ENCODE data around the gene PLPP1. TPM values are rescaled to one million over a fixed set of nuclear protein-coding genes. Genes with fewer than 3 reads are reported as not detected.

PLPP1 gene
- polyA plus RNA-seq, 1 of the 3 experiments (the other 2 are of a cell fraction) = 32.8 TPM

DNA sequence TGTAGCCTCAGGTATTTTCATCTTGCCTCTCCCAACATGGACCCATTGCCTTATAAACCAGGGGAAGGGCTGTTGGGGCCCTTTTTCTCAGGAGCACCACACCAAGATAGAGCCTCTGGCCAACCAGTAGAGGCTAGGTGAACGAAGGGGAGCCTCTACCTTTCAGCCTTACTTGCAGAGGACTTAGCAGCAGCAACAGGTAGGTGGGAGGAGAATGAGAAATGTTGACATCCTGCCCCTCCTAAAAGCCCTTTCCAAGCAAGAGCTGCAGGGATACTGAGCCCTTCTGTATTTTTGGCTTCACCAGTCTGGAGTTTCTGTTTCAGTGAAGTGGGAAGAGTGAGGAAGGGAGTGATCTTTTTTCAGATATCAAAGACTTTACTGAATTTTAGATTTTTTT is 149.5 kb downstream of the PLPP1 start:
- 86% methylated on average over 1 of the region's 1 CpG for WGBS (ENCODE audit: low lambda C conversion rate)
- H3F3A ChIP-seq (replicated peaks; ENCODE audit: insufficient read depth) = peaks cover 20% of the 10 kb centered on the region
- no peak for DNase-seq
- no peaks in the 10 kb centered on the region for H3K27me3 ChIP-seq (ENCODE audit: insufficient read depth)
- H3K9me2 ChIP-seq = peaks cover 4% of the 10 kb centered on the region; the same call in 1 of the 2 replicates
- H3K4me2 ChIP-seq = no peak overlapping the region
- no peaks in the 10 kb centered on the region for H4K20me1 ChIP-seq (ENCODE audit: insufficient read depth)
- H3K4me3 ChIP-seq (ENCODE audit: low read depth in 2 of 2, low read length in 1 of 2) = no peak overlapping the region
- H3K36me3 ChIP-seq (replicated peaks in 1 of 2; ENCODE audit: control insufficient read depth in 1 of 2, insufficient read depth in 2 of 2, low read length in 1 of 2) = peaks cover 62 to 78% of the 10 kb centered on the region in 2 experiments
- H3K9me3 ChIP-seq = peaks cover 9% of the 10 kb centered on the region; the same call in 1 of the 2 replicates
- H2AFZ ChIP-seq (ENCODE audit: low read depth) = no peak overlapping the region
- POLR2A ChIA-PET = no interaction called here
- CTCF ChIA-PET = interaction anchor here (1.8 kb wide), 1 partner anchor 306 kb away, joined by 6 read pairs; no protein-coding TSS in a partner anchor
- TF ChIP-seq GATA2 (CRISPR knock-in tag; IDR thresholded peaks at IDR 0.05) = no peak
- no peak for TF ChIP-seq EZH2phosphoT487 (IDR thresholded peaks at IDR 0.05; ENCODE audit: borderline replicate concordance, low read depth)
- TF ChIP-seq RXRA (IDR thresholded peaks at IDR 0.05; ENCODE audit: borderline replicate concordance, low read depth) = no peak
- TF ChIP-seq FOXM1 (IDR thresholded peaks at IDR 0.05; ENCODE audit: low read depth) = no peak
- no peak for TF ChIP-seq GABPA (IDR thresholded peaks at IDR 0.05; ENCODE audit: low read depth)
- no peak for TF ChIP-seq TEAD4 (IDR thresholded peaks at IDR 0.05; ENCODE audit: borderline replicate concordance, insufficient read depth)
- no peak for TF ChIP-seq TCF12 (IDR thresholded peaks at IDR 0.05)
- TF ChIP-seq FOSL2 (IDR thresholded peaks at IDR 0.05; ENCODE audit: borderline replicate concordance, low read depth) = no peak
- peaks cover 7% of the 10 kb centered on the region; the same call in 1 of the 2 replicates for H3K79me2 ChIP-seq (ENCODE audit: insufficient read depth)
- no peak overlapping the region for H3K9ac ChIP-seq
- no peaks in the 10 kb centered on the region; a peak in 1 of 4 replicates for H3K4me1 ChIP-seq (ENCODE audit: control insufficient read depth in 1 of 2, insufficient read depth in 2 of 2, low read depth in 1 of 2, low read length in 1 of 2)
- H3K27ac ChIP-seq (ENCODE audit: low read depth in 2 of 2, low read length in 1 of 2) = no peak overlapping the region

- Histone ChIP-seq H3K4me2 (no peak overlapping the region), H3K4me3 (ENCODE audit: low read depth in 2 of 2, low read length in 1 of 2) (no peak overlapping the region), H3K36me3 (replicated peaks in 1 of 2; ENCODE audit: control insufficient read depth in 1 of 2, insufficient read depth in 2 of 2, low read length in 1 of 2) (peaks cover 57 to 80% of the 10 kb centered on the region in 2 experiments), H3K27ac (ENCODE audit: low read depth in 2 of 2, low read length in 1 of 2) (no peak overlapping the region), H3F3A (replicated peaks; ENCODE audit: insufficient read depth) (peaks cover 20% of the 10 kb centered on the region), H3K9me3 (peaks cover 9% of the 10 kb centered on the region; the same call in 1 of the 2 replicates), H3K9ac (no peak overlapping the region), H3K79me2 (ENCODE audit: insufficient read depth) (peaks cover 7% of the 10 kb centered on the region; the same call in 1 of the 2 replicates), H2AFZ (ENCODE audit: low read depth) (no peak overlapping the region), H4K20me1 (ENCODE audit: insufficient read depth) (no peaks in the 10 kb centered on the region), H3K9me2 (peaks cover 4% of the 10 kb centered on the region; the same call in 1 of the 2 replicates), H3K4me1 (ENCODE audit: control insufficient read depth in 1 of 2, insufficient read depth in 2 of 2, low read depth in 1 of 2, low read length in 1 of 2) (no peaks in the 10 kb centered on the region), H3K27me3 (ENCODE audit: insufficient read depth) (no peaks in the 10 kb centered on the region)
- 77% methylated on average over 2 of the region's 2 CpGs for WGBS (ENCODE audit: low lambda C conversion rate)
- ChIA-PET CTCF (no interaction called here), POLR2A (no interaction called here)
- no peak for DNase-seq
- TF ChIP-seq, protein P1, sequence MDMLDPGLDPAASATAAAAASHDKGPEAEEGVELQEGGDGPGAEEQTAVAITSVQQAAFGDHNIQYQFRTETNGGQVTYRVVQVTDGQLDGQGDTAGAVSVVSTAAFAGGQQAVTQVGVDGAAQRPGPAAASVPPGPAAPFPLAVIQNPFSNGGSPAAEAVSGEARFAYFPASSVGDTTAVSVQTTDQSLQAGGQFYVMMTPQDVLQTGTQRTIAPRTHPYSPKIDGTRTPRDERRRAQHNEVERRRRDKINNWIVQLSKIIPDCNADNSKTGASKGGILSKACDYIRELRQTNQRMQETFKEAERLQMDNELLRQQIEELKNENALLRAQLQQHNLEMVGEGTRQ (IDR thresholded peaks at IDR 0.05; ENCODE audit: borderline replicate concordance, low read depth, low read length) = no peak
- TF ChIP-seq TCF12 (IDR thresholded peaks at IDR 0.05) (no peak), GABPA (IDR thresholded peaks at IDR 0.05; ENCODE audit: low read depth) (no peak), TAF1 (IDR thresholded peaks at IDR 0.05; ENCODE audit: borderline replicate concordance, low read depth, low read length) (no peak), RFX5 (IDR thresholded peaks at IDR 0.05; ENCODE audit: low read length) (no peak), FOXM1 (IDR thresholded peaks at IDR 0.05; ENCODE audit: low read depth) (no peak), EP300 (IDR thresholded peaks at IDR 0.05; ENCODE audit: borderline replicate concordance in 1 of 2, low read depth in 1 of 2, low read length in 1 of 2) (no peak), MEF2A (IDR thresholded peaks at IDR 0.05; ENCODE audit: borderline replicate concordance, low read depth) (no peak), FOSL2 (IDR thresholded peaks at IDR 0.05; ENCODE audit: borderline replicate concordance, low read depth) (no peak), USF1 (IDR thresholded peaks at IDR 0.05; ENCODE audit: borderline replicate concordance, low read depth) (no peak), YY1 (IDR thresholded peaks at IDR 0.05; ENCODE audit: low read depth) (no peak), RAD21 (IDR thresholded peaks at IDR 0.05; ENCODE audit: low read length) (no peak), FOXJ3 (CRISPR knock-in tag; IDR thresholded peaks at IDR 0.05) (no peak), SIN3A (IDR thresholded peaks at IDR 0.05; ENCODE audit: borderline replicate concordance, low read depth, low read length) (no peak), ELF1 (IDR thresholded peaks at IDR 0.05) (no peak), TEAD4 (IDR thresholded peaks at IDR 0.05; ENCODE audit: borderline replicate concordance, insufficient read depth) (no peak)
- TF ChIP-seq, protein P2, sequence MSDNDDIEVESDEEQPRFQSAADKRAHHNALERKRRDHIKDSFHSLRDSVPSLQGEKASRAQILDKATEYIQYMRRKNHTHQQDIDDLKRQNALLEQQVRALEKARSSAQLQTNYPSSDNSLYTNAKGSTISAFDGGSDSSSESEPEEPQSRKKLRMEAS (IDR thresholded peaks at IDR 0.05; ENCODE audit: low read depth) = no peak
- TF ChIP-seq, protein P3, sequence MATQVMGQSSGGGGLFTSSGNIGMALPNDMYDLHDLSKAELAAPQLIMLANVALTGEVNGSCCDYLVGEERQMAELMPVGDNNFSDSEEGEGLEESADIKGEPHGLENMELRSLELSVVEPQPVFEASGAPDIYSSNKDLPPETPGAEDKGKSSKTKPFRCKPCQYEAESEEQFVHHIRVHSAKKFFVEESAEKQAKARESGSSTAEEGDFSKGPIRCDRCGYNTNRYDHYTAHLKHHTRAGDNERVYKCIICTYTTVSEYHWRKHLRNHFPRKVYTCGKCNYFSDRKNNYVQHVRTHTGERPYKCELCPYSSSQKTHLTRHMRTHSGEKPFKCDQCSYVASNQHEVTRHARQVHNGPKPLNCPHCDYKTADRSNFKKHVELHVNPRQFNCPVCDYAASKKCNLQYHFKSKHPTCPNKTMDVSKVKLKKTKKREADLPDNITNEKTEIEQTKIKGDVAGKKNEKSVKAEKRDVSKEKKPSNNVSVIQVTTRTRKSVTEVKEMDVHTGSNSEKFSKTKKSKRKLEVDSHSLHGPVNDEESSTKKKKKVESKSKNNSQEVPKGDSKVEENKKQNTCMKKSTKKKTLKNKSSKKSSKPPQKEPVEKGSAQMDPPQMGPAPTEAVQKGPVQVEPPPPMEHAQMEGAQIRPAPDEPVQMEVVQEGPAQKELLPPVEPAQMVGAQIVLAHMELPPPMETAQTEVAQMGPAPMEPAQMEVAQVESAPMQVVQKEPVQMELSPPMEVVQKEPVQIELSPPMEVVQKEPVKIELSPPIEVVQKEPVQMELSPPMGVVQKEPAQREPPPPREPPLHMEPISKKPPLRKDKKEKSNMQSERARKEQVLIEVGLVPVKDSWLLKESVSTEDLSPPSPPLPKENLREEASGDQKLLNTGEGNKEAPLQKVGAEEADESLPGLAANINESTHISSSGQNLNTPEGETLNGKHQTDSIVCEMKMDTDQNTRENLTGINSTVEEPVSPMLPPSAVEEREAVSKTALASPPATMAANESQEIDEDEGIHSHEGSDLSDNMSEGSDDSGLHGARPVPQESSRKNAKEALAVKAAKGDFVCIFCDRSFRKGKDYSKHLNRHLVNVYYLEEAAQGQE (IDR thresholded peaks at IDR 0.05; ENCODE audit: low read depth, low read length) = no peak
These were observed 150.7 kb downstream of the PLPP1 start for GRCh38 chr5:55384072-55384471.

All from SK-N-SH (cell line).